WERI-Rb-1 (cell line): Measurements from ENCODE around the gene ARHGAP23.

Source experiments
- DNase-seq: peaks from one replicate; pipeline ENCODE4 v3.0.0-alpha.2; 2020
- H3K27ac ChIP-seq: fragments of 250-450 bp; sonication (Bioruptor Pico); 2 replicates; pipeline ENCODE4 v1.5.1; 2020; ENCODE audit warnings: mild to moderate bottlenecking, moderate library complexity
- H3K27me3 ChIP-seq: fragments of 250-450 bp; sonication (Bioruptor Pico); 2 replicates; pipeline ENCODE4 v1.5.1; 2021; ENCODE audit warnings: mild to moderate bottlenecking, low read depth, moderate library complexity; ENCODE audit not compliant: insufficient read depth, severe bottlenecking
- H3K36me3 ChIP-seq: fragments of 250-450 bp; sonication (Bioruptor Pico); 2 replicates; pipeline ENCODE4 v1.5.1; 2020; ENCODE audit warnings: mild to moderate bottlenecking, moderate library complexity
- H3K4me3 ChIP-seq: 2 replicates; pipeline ENCODE4 v1.5.1; 2011; ENCODE audit warnings: low read depth, mild to moderate bottlenecking, control low read depth, low read length
- H3K9me3 ChIP-seq: fragments of 250-450 bp; sonication (Bioruptor Pico); 2 replicates; pipeline ENCODE4 v1.5.1; 2021; ENCODE audit warnings: mild to moderate bottlenecking, moderate library complexity; ENCODE audit not compliant: severe bottlenecking
- CTCF ChIP-seq: IDR thresholded peaks from 2 replicates; pipeline ENCODE4 v1.5.1; 2011; ENCODE audit warnings: low read depth, mild to moderate bottlenecking, control low read depth, inconsistent platforms, low read length

Gene ARHGAP23

GRCh38 chr17:38559051-38559879 is 131.0 kb downstream of the ARHGAP23 start:
- no peaks in the 10 kb centered on the region for H3K9me3 ChIP-seq
- DNase-seq, result peak; percentile 99
- H3K27me3 ChIP-seq, result no peaks in the 10 kb centered on the region
- H3K27ac ChIP-seq, result peak overlapping the region; percentile 87
- no peaks in the 10 kb centered on the region for H3K36me3 ChIP-seq
- H3K4me3 ChIP-seq, result peak overlapping the region; percentile 57
- TF ChIP-seq CTCF, result peak; percentile 55

GRCh38 chr17:38559880-38560230 is 131.6 kb downstream of the ARHGAP23 start:
- DNase-seq, result peak; percentile 74
- Histone ChIP-seq H3K36me3 (no peaks in the 10 kb centered on the region), H3K4me3 (peak overlapping the region; percentile 57), H3K9me3 (no peaks in the 10 kb centered on the region), H3K27me3 (no peaks in the 10 kb centered on the region), H3K27ac (peak overlapping the region; percentile 87)
- TF ChIP-seq CTCF, result no peak

- no peaks in the 10 kb centered on the region for H3K36me3 ChIP-seq
- peak overlapping the region; percentile 87 for H3K27ac ChIP-seq
- H3K4me3 ChIP-seq, result no peak overlapping the region
- no peaks in the 10 kb centered on the region for H3K27me3 ChIP-seq
- no peak for DNase-seq
- H3K9me3 ChIP-seq, result no peaks in the 10 kb centered on the region
- no peak for TF ChIP-seq CTCF
Observed at GRCh38 chr17:38560503-38561318, 132.4 kb downstream of the ARHGAP23 start.

GRCh38 chr17:38561416-38562214 is 133.4 kb downstream of the ARHGAP23 start:
- no peak overlapping the region for H3K27ac ChIP-seq
- H3K9me3 ChIP-seq, result no peaks in the 10 kb centered on the region
- TF ChIP-seq CTCF, result no peak
- no peak overlapping the region for H3K4me3 ChIP-seq
- no peaks in the 10 kb centered on the region for H3K27me3 ChIP-seq
- H3K36me3 ChIP-seq, result no peaks in the 10 kb centered on the region
- no peak for DNase-seq
